Measurements from ENCODE around the gene ACOXL. TPM values are rescaled to one million over a fixed set of nuclear protein-coding genes. Genes with fewer than 3 reads are reported as not detected.

Gene ACOXL
- total and polyA plus RNA-seq, 3 donors from 2014 or later = 4.9 to 7.9 (median 5.3) TPM

- DNase-seq = no peak
- no peaks in the 10 kb centered on the region for H3K4me1 ChIP-seq
- no peaks in the 10 kb centered on the region for H3K9me3 ChIP-seq
- 77 to 87% methylated on average over 7 of the region's 7 CpGs for WGBS, 2 donors
- TF ChIP-seq CTCF (IDR thresholded peaks at IDR 0.05) = no peak
- TF ChIP-seq POLR2A (IDR thresholded peaks at IDR 0.05) = no peak
- no peak overlapping the region for H3K4me3 ChIP-seq
- H3K36me3 ChIP-seq (ENCODE audit: low read depth, missing control alignments) = no peaks in the 10 kb centered on the region
- intact Hi-C loops (cut with DNase I; ENCODE audit: low total_unique reads) = no loop called here
- H3K27ac ChIP-seq = no peak overlapping the region
- no peaks in the 10 kb centered on the region for H3K27me3 ChIP-seq
Observed at GRCh38 chr2:110866045-110866444, 133.7 kb downstream of the ACOXL start.

GRCh38 chr2:110866466-110866865, 134.1 kb downstream of the ACOXL start:
- Histone ChIP-seq H3K4me1 (no peaks in the 10 kb centered on the region), H3K27ac (no peak overlapping the region), H3K4me3 (no peak overlapping the region), H3K27me3 (no peaks in the 10 kb centered on the region), H3K36me3 (ENCODE audit: low read depth, missing control alignments) (no peaks in the 10 kb centered on the region), H3K9me3 (no peaks in the 10 kb centered on the region)
- no peak for DNase-seq
- intact Hi-C loops (cut with DNase I; ENCODE audit: low total_unique reads) = no loop called here
- TF ChIP-seq POLR2A (IDR thresholded peaks at IDR 0.05) (no peak), CTCF (IDR thresholded peaks at IDR 0.05) (no peak)
- 84 to 87% methylated on average over 6 to 8 of the region's 8 CpGs for WGBS, 2 donors

- Histone ChIP-seq H3K4me1 (no peaks in the 10 kb centered on the region), H3K27me3 (no peaks in the 10 kb centered on the region), H3K9me3 (no peaks in the 10 kb centered on the region), H3K4me3 (no peak overlapping the region), H3K27ac (no peak overlapping the region), H3K36me3 (ENCODE audit: low read depth, missing control alignments) (no peaks in the 10 kb centered on the region)
- 81 to 86% methylated on average over 2 of the region's 2 CpGs for WGBS, 2 donors
- intact Hi-C loops (cut with DNase I; ENCODE audit: low total_unique reads) = no loop called here
- TF ChIP-seq CTCF (IDR thresholded peaks at IDR 0.05) = no peak
- TF ChIP-seq POLR2A (IDR thresholded peaks at IDR 0.05) = no peak
- DNase-seq = no peak
Observed at GRCh38 chr2:110867078-110867477, 134.7 kb downstream of the ACOXL start.

GRCh38 chr2:110868971-110869370, 136.6 kb downstream of the ACOXL start:
- WGBS, 2 donors = 91 to 92% methylated on average over 5 of the region's 5 CpGs
- no peaks in the 10 kb centered on the region for H3K9me3 ChIP-seq
- no peak overlapping the region for H3K27ac ChIP-seq
- DNase-seq = no peak
- H3K4me3 ChIP-seq = no peak overlapping the region
- H3K36me3 ChIP-seq (ENCODE audit: low read depth, missing control alignments) = no peaks in the 10 kb centered on the region
- TF ChIP-seq CTCF (IDR thresholded peaks at IDR 0.05) = no peak
- TF ChIP-seq POLR2A (IDR thresholded peaks at IDR 0.05) = no peak
- no peaks in the 10 kb centered on the region for H3K4me1 ChIP-seq
- intact Hi-C loops (cut with DNase I; ENCODE audit: low total_unique reads) = no loop called here
- no peaks in the 10 kb centered on the region for H3K27me3 ChIP-seq

All from testis (tissue), 3 donors.